Heart right ventricle (tissue), 16 donors: Measurements from ENCODE around the gene GCSAM. TPM values are rescaled to one million over a fixed set of nuclear protein-coding genes. Genes with fewer than 3 reads are reported as not detected.

ENCODE experiments used
- ATAC-seq, 8 donors: fragments of 200-7000 bp; cut with Tn5 transposase; one replicate each; pipeline ENCODE4 v1.9.1; 2020; ENCODE audit warnings: mild to moderate bottlenecking in 8 of 8, moderate library complexity in 8 of 8, moderate number of reproducible peaks in 1 of 8
- DNase-seq, 2 donors: peaks; one replicate each; pipeline ENCODE4 v3.0.0-alpha.2; 2020
- H3K27ac ChIP-seq, 10 donors: fragments of 200-600 bp; sonication (generic) in 2 of 10; one replicate each; pipeline versions ENCODE4 v1.5.0 to v1.8.0; 2020 to 2022; ENCODE audit warnings: mild to moderate bottlenecking in 3 of 10
- H3K27me3 ChIP-seq, 7 donors: fragments of 200-600 bp; one replicate each; pipeline ENCODE4 v1.8.0; 2021 to 2022; ENCODE audit warnings: mild to moderate bottlenecking in 2 of 7
- H3K36me3 ChIP-seq, 9 donors: fragments of 200-600 bp; sonication (generic) in 1 of 9; one replicate each; pipeline versions ENCODE4 v1.5.0 to v1.8.0; 2020 to 2022; ENCODE audit warnings: mild to moderate bottlenecking in 2 of 9
- H3K4me1 ChIP-seq, 9 donors: fragments of 200-600 bp; sonication (generic) in 1 of 9; one replicate each; pipeline versions ENCODE4 v1.5.0 to v1.8.0; 2020 to 2022; ENCODE audit warnings: mild to moderate bottlenecking in 4 of 9
- H3K4me3 ChIP-seq, 10 donors: fragments of 200-600 bp; sonication (generic) in 2 of 10; one replicate each; pipeline versions ENCODE4 v1.5.0 to v1.8.0; 2020 to 2022; ENCODE audit warnings: mild to moderate bottlenecking in 7 of 10, moderate library complexity in 2 of 10
- H3K9me3 ChIP-seq, 11 donors: fragments of 200-600 bp in 10 of 11; sonication (generic) in 2 of 11; one replicate each; pipeline versions ENCODE4 v1.5.0 to v1.8.0; 2013 to 2022; ENCODE audit warnings: mild to moderate bottlenecking in 2 of 11, control low read depth in 1 of 11, moderate library complexity in 1 of 11
- CTCF ChIP-seq, 9 donors: fragments of 200-600 bp; sonication (generic) in 2 of 9; IDR thresholded peaks; one replicate each; pipeline versions ENCODE4 v1.5.0 to v1.8.0; 2021 to 2022; ENCODE audit warnings: antibody characterized with exemption in 9 of 9, mild to moderate bottlenecking in 5 of 9, moderate library complexity in 1 of 9
- WGBS, 2 donors: extraction: QIAGEN DNeasy Blood & Tissue Kit; methylation state at CpG; one replicate each; pipeline ENCODE4 v1.1.7; 2013; ENCODE audit warnings: inconsistent platforms in 1 of 2; 5-methylcytosine and 5-hydroxymethylcytosine counted together
- intact Hi-C, 10 donors: fragments of 100-400 bp; cut with DNase I; formaldehyde crosslinking; loops; one replicate each; pipeline versions ENCODE4 v1.11.1 to v1.14.2; 2022
- polyA plus RNA-seq, 2 donors: library from polyadenylated mRNA; stranded (reverse); fragments of 200-250 nt; gene quantifications; one replicate each; pipeline ENCODE4 v1.2.3, GENCODE V29; 2013
- total RNA-seq, 10 donors: library from RNA; stranded (reverse); fragmentation: NEBNext Ultra II Directional in 3 of 10; extraction: Animal tissue kit (Norgen Biotek cat#: 25700) in 3 of 10; gene quantifications; one replicate each; pipeline versions ENCODE4 v1.2.1 to v1.2.4, GENCODE V29; 2021 to 2023
- donor health status: Arrhythmogenic right ventricular cardiomyopathy.
- donor health status: ischemic (EF 13 %, LVEDD 7.1; RV severe dilation, severe dysfunction).
- donor health status: healthy with polysubstance abuse.
- donor health status: DM: no; HTN: yes; CAD: no.
- donor health status: DM: no; HTN: no; CAD: no.
- donor health status: ischemic (EF 25% LVEDD 6.9; RV normal size, moderate dysfunction).
- donor health status: ischemic (EF 25% LVEDD 5.7; RV mildly dilated, moderate dysfunction).
- donor health status: healthy.
- donor health status: DM: yes; HTN: yes; CAD: no.
- donor health status: Ischemic cardiomyopathy.
- donor health status: ischemic (EF 35%, LVEDD 5.7; RV mildly dilated, moderate dysfunction).
- donor health status: nonischemic (EF 11% LVEDD 7.7; RV severe dilation, severe dysfunction).
- donor health status: DM: yes; HTN: yes; CAD: no.
- donor health status: PGD.
- donor health status: ischemic (EF 29% LVEDD 5.4; RV normal size, mild dysfunction).
- donor health status: nonischemic (EF 23%, LVEDD 6.1; RV moderate dilation, normal function).

GCSAM gene
- total and polyA plus RNA-seq, 12 donors, result 0.04 to 0.62 (median 0.28) TPM; not detected in 7

DNA sequence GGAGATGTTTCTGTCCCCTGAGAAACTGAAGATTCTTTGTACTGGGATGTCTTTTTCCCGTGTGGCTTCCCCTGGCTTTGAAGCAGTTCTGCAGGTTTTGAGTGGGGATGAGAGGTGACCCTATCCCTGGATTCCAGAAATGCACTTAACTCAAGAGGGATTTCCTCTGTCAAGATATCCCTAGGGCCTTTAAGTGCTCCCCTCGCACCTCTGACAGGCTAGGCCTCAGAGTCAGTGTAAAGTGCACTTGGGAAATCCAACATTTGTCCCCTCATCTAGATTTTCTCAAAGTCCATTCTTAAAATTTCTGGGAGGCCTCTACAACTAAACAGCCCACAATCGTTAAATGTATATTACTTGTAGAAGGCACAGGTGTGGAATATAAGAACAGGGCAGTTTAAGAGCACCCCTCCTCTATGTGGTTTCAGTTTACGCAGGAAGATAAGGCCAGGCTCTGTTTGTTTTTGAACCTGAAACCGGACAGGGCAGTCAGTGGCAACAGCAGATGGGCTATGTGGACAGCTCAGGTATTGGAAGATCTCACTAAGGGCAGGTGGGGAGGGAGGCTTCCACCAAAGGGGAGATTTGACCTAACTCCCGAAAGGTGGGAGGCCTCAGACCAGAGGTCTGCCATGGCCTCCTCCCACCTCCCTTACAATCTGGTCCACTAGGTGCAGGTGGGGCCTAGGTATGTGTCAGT is 42.0 kb downstream of the GCSAM start:
- ATAC-seq (no peak), DNase-seq (no peak)
- Histone ChIP-seq H3K9me3 (no peaks in the 10 kb centered on the region), H3K4me1 (peaks cover 6 to 53% (median 32%) of the 10 kb centered on the region in 9 donors), H3K27me3 (peaks cover 0 to 66% (median 0%) of the 10 kb centered on the region in 7 donors), H3K36me3 (no peaks in the 10 kb centered on the region), H3K4me3 (no peak overlapping the region), H3K27ac (peak overlapping the region in 4 of 10 donors; percentile 4 to 37 (median 27))
- no peak for TF ChIP-seq CTCF (IDR thresholded peaks at IDR 0.05)
- 63 to 65% methylated on average over 6 of the region's 6 CpGs for WGBS, 2 donors
- intact Hi-C loops, result no loop called here

- DNase-seq (no peak), ATAC-seq (no peak)
- Histone ChIP-seq H3K4me3 (no peak overlapping the region), H3K27me3 (peaks cover 0 to 73% (median 0%) of the 10 kb centered on the region in 7 donors), H3K27ac (peak overlapping the region in 3 of 10 donors; percentile 2 to 19 (median 4)), H3K4me1 (peaks cover 6 to 58% (median 32%) of the 10 kb centered on the region in 9 donors), H3K9me3 (no peaks in the 10 kb centered on the region), H3K36me3 (no peaks in the 10 kb centered on the region)
- WGBS, 2 donors, result 77 to 79% methylated on average over 9 of the region's 9 CpGs
- TF ChIP-seq CTCF (IDR thresholded peaks at IDR 0.05), result no peak
- intact Hi-C loops, result no loop called here
Observed at GRCh38 chr3:112089956-112090886, 42.8 kb downstream of the GCSAM start.

DNA sequence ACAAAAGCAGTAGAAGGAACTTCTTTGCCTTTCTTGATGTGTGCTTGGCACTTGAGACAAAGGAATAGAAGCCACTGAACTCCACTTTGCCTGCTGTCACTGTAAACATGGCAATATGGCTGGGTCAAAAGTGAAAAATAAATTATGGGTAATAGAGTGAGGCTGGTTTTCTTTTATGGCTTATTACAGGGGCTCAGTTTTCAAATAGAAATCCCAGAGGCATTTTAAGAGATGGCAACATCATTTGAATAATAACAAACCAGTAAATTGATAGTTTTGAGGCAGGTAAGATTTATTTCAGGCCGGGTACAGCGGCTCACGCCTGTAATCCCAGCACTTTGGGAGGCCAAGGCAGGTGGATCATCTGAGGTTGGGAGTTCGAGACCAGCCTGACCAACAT is 44.1 kb downstream of the GCSAM start:
- Histone ChIP-seq H3K9me3 (no peaks in the 10 kb centered on the region), H3K27me3 (peaks cover 0 to 78% (median 0%) of the 10 kb centered on the region in 7 donors), H3K36me3 (no peaks in the 10 kb centered on the region), H3K4me3 (no peak overlapping the region), H3K27ac (no peak overlapping the region), H3K4me1 (peaks cover 6 to 58% (median 32%) of the 10 kb centered on the region in 9 donors)
- no peak for TF ChIP-seq CTCF (IDR thresholded peaks at IDR 0.05)
- WGBS, 2 donors, result 68 to 74% methylated on average over 4 of the region's 4 CpGs
- DNase-seq (no peak), ATAC-seq (no peak)
- intact Hi-C loops, result no loop called here

DNA sequence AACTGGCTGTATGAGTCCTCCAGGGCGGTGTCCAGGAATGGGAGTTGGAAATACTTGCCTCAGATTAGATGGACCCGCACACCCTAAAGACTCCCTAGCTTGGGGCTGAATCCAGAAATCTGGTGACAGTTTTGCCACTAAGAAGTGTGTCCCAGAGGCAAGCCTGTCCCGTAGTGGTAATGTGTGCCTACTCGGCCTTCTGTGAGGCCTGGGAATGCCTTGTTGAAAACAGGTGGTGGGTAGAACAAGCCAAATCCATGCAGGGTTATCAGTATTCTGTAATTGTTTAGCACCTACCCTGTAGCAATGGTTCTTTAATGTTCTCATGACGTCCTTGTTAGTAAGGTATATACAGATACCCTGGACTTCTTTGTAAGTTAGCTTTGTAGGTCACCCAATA is 45.3 kb downstream of the GCSAM start:
- no peak overlapping the region for H3K4me3 ChIP-seq
- ATAC-seq, result no peak
- WGBS, 2 donors, result 83% methylated on average over 5 of the region's 5 CpGs
- intact Hi-C loops, result no loop called here
- DNase-seq, result no peak
- no peaks in the 10 kb centered on the region for H3K36me3 ChIP-seq
- no peak for TF ChIP-seq CTCF (IDR thresholded peaks at IDR 0.05)
- H3K27ac ChIP-seq, result no peak overlapping the region
- peaks cover 6 to 51% (median 32%) of the 10 kb centered on the region in 9 donors for H3K4me1 ChIP-seq
- peaks cover 0 to 77% (median 0%) of the 10 kb centered on the region in 7 donors for H3K27me3 ChIP-seq
- no peaks in the 10 kb centered on the region for H3K9me3 ChIP-seq
